NCI-H510A (cell line): ENCODE results near the gene EFCC1.
"Not testable (repeated sequence)": the region's sequence is repeated elsewhere in the genome, so short reads cannot be mapped to it uniquely, and the experiment has no call there.

Experiments
- DNase-seq: peaks from one replicate; lab custom pipeline; 2025; lab: John Stamatoyannopoulos, UW

The EFCC1 gene

GRCh38 chr3:129056451-129057173 lies 55.5 kb downstream of the EFCC1 start:
- DNase-seq = no peak

- no peak for DNase-seq
Measured at GRCh38 chr3:129057249-129057648, 56.1 kb downstream of the EFCC1 start.

- peak; percentile 25 for DNase-seq
Measured at GRCh38 chr3:129058441-129059200, 57.5 kb downstream of the EFCC1 start.

GRCh38 chr3:129059311-129059958 lies 58.3 kb downstream of the EFCC1 start:
- no peak for DNase-seq

- no peak for DNase-seq
Measured at GRCh38 chr3:129060276-129061022, 59.3 kb downstream of the EFCC1 start, which contains the start of gene GP9. TSS of gene GP9 (plus strand) at chr3:129060779. CDS start at chr3:129061740, 961 bp downstream.

- DNase-seq = no peak
Measured at GRCh38 chr3:129061023-129061887, 60.2 kb downstream of the EFCC1 start.

GRCh38 chr3:129061888-129062834 lies 61.1 kb downstream of the EFCC1 start:
- DNase-seq = no peak

- no peak for DNase-seq
Measured at GRCh38 chr3:129063091-129063640, 62.1 kb downstream of the EFCC1 start.

GRCh38 chr3:129063841-129064482 lies 62.9 kb downstream of the EFCC1 start:
- DNase-seq = peak; percentile 52

GRCh38 chr3:129065016-129065719 lies 64.1 kb downstream of the EFCC1 start:
- DNase-seq = no peak

GRCh38 chr3:129065720-129066073 lies 64.6 kb downstream of the EFCC1 start:
- no peak for DNase-seq

GRCh38 chr3:129067719-129068118 lies 66.6 kb downstream of the EFCC1 start:
- not testable (repeated sequence) for DNase-seq

- no peak for DNase-seq
Measured at GRCh38 chr3:129068291-129068886, 67.3 kb downstream of the EFCC1 start.

GRCh38 chr3:129069313-129070085 lies 68.4 kb downstream of the EFCC1 start:
- DNase-seq = not testable (repeated sequence)

GRCh38 chr3:129070086-129070885 lies 69.2 kb downstream of the EFCC1 start:
- no peak for DNase-seq

GRCh38 chr3:129077222-129077621 lies 76.1 kb downstream of the EFCC1 start:
- DNase-seq = no peak
